Nephron progenitor cell (in vitro differentiated cells): ENCODE data around the gene CSPG4.
"Not testable (repeated sequence)": the region's sequence is repeated elsewhere in the genome, so short reads cannot be mapped to it uniquely, and the experiment has no call there.

Experiments used
- DNase-seq: peaks from one replicate; pipeline ENCODE4 v3.0.0; 2021
- H3K27ac Mint-ChIP-seq: 2 replicates; pipeline ENCODE4 v1.8.0; 2021; ENCODE audit warnings: mild to moderate bottlenecking, moderate library complexity, mixed read lengths
- H3K27me3 Mint-ChIP-seq: 2 replicates; pipeline ENCODE4 v1.8.0; 2021; ENCODE audit warnings: mild to moderate bottlenecking, low read depth, mixed read lengths; ENCODE audit not compliant: poor library complexity
- H3K36me3 Mint-ChIP-seq: 2 replicates; pipeline ENCODE4 v1.8.0; 2021; ENCODE audit warnings: low read depth, mixed read lengths
- H3K4me1 Mint-ChIP-seq: 2 replicates; pipeline ENCODE4 v1.8.0; 2021; ENCODE audit warnings: mixed read lengths
- H3K4me3 Mint-ChIP-seq: 2 replicates; pipeline ENCODE4 v1.8.0; 2021; ENCODE audit warnings: mild to moderate bottlenecking, moderate library complexity, mixed read lengths
- H3K9me3 Mint-ChIP-seq: 2 replicates; pipeline ENCODE4 v1.8.0; 2021; ENCODE audit warnings: mild to moderate bottlenecking, moderate library complexity, mixed read lengths
- TF ChIP-seq, protein P1 (sequence below): fragments of 200-600 bp; sonication (generic); IDR thresholded peaks from 2 replicates; pipeline ENCODE4 v1.5.0; 2021; ENCODE audit warnings: antibody characterized with exemption

The CSPG4 gene

DNA sequence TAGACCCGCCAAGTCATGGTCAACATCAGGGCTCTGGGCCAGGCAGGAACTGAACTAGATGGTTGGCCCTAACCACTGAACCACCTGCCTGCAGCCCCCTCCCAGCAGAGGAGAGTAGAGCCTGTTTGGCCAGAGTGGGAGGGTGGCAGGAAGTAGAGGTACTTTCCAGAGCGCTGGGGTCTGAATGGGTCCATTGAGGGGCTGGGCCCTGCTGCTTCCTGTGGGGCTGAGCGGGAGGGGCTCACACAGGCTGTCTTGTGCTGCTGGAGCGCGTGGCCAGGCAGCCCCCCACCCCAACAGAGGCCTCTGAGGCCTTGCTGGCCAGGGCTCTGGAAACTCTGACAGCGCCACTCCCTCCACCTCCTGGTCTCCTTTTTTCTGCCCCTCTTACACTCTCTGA is 17.4 kb downstream of the CSPG4 start:
- H3K27me3 Mint-ChIP-seq, result peaks cover 9% of the 10 kb centered on the region
- H3K4me1 Mint-ChIP-seq, result peaks cover 60% of the 10 kb centered on the region

DNA sequence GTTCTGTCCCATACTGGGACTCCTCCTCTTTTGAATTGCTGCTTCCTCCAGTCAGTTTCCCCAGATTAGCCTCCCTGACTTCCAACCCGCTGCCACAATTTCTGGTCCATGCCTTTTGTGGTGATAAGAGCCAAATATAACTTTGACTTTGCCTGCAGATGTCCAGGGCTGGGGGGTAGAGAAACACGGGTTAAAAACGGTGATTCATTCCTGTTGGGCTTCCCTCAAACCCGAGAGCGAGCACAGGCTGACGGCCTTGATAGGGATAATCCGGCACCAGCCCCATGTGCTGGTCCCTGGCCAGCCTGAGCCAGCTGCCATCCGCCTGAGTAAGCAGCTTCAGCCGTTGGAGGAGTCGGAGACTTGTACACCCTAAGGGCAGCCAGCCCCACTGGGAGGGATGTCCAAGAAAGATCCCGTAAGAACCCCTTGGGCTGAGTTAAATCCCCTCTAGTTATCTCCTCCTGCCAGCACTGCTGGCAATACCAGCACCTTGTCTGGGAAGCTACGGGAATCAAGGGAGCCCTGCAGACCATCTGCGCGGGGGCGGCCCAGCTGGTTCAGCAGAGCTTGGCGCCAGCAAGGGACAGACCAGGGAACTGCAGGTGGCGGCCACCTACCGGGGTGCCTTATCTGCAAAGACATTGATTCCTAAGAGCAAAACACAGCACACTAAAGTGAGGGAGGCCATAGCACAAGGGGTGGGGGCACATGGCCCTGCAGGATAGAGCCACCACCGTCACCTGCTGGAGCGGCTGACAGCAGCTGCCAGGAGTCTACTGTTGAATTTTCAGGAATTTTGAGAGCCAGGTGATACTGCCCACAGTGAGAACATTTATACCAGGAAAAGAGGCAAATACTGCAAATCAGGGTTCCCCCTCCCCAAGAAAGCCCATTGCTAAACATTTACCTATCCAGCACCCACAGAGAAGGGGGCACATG is 18.1 kb downstream of the CSPG4 start:
- Mint-ChIP-seq H3K9me3 (no peaks in the 10 kb centered on the region), H3K27me3 (peaks cover 9% of the 10 kb centered on the region), H3K36me3 (no peaks in the 10 kb centered on the region), H3K4me1 (peaks cover 55% of the 10 kb centered on the region), H3K4me3 (peak overlapping the region; percentile 40), H3K27ac (no peak overlapping the region)
- TF ChIP-seq, protein P1, sequence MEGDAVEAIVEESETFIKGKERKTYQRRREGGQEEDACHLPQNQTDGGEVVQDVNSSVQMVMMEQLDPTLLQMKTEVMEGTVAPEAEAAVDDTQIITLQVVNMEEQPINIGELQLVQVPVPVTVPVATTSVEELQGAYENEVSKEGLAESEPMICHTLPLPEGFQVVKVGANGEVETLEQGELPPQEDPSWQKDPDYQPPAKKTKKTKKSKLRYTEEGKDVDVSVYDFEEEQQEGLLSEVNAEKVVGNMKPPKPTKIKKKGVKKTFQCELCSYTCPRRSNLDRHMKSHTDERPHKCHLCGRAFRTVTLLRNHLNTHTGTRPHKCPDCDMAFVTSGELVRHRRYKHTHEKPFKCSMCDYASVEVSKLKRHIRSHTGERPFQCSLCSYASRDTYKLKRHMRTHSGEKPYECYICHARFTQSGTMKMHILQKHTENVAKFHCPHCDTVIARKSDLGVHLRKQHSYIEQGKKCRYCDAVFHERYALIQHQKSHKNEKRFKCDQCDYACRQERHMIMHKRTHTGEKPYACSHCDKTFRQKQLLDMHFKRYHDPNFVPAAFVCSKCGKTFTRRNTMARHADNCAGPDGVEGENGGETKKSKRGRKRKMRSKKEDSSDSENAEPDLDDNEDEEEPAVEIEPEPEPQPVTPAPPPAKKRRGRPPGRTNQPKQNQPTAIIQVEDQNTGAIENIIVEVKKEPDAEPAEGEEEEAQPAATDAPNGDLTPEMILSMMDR, result peak; percentile 46
- DNase-seq, result peak; percentile 61

More for the DNA sequence above, 17.4 kb downstream of the CSPG4 start:
- Mint-ChIP-seq H3K9me3 (no peaks in the 10 kb centered on the region), H3K36me3 (no peaks in the 10 kb centered on the region), H3K4me3 (no peak overlapping the region), H3K27ac (no peak overlapping the region)
- TF ChIP-seq, protein P1, result no peak
- no peak for DNase-seq

DNA sequence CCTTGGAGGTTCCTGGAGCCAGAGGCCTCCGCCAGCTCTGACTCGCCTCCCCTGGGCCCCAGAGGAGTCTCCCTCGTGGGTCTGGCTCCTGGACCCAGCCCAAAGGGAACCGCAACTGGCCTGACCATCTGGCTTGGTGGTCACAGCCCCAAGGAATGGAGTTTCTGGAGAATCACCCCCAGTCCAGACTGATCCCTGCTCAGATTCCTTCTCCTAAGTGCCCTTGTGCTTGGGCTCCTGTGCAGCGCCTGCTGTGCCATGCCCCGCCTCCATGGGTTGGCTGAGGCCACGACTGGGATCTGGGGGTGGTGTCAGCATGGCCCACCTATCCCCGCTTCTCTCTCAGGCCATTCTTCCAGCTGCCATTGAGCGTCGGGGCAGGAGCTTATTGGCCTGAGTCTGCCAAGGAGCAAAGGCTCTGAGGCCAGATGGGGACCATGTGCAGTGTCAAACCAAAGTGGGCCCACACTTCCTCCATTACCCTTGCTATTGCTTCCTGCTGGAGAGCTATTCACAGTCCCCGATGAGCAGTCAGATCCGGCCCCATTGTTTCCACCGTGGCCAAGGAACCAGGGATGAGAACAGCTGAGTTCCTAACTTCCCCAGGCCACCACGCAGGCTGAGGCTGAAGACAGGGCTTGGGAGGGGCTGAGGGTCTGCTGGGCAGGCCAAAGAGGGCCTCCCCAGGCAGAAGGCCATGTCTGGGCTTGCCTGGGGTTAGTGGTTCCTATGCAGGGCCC is 19.0 kb downstream of the CSPG4 start:
- H3K9me3 Mint-ChIP-seq, result no peaks in the 10 kb centered on the region
- TF ChIP-seq, protein P1, result no peak
- peaks cover 48% of the 10 kb centered on the region for H3K4me1 Mint-ChIP-seq
- H3K27me3 Mint-ChIP-seq, result peaks cover 9% of the 10 kb centered on the region
- H3K27ac Mint-ChIP-seq, result no peak overlapping the region
- no peaks in the 10 kb centered on the region for H3K36me3 Mint-ChIP-seq
- no peak for DNase-seq
- no peak overlapping the region for H3K4me3 Mint-ChIP-seq

DNA sequence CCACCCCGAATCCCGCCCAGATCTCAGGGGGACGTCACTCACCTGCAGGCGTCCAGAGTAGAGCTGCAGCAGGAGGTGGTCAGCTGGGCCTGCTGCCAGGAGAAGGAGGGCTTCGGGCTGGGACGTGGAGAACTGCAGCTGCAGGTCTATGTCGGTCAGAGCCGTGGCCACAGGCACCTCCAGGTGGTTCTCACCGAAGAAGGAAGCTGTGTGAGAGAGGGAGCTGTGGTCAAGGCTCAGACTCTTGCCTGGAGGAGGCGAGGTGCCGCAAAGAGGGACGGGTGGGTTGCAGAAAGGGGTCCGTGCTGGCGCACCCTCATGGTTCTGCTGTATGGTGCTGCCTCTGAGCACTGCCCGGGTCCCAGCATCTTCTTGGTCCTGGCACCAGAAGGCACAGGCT is 19.6 kb downstream of the CSPG4 start:
- peaks cover 48% of the 10 kb centered on the region for H3K4me1 Mint-ChIP-seq
- not testable (repeated sequence) for DNase-seq, H3K36me3 Mint-ChIP-seq, H3K27me3 Mint-ChIP-seq, H3K9me3 Mint-ChIP-seq, H3K27ac Mint-ChIP-seq, H3K4me3 Mint-ChIP-seq

DNA sequence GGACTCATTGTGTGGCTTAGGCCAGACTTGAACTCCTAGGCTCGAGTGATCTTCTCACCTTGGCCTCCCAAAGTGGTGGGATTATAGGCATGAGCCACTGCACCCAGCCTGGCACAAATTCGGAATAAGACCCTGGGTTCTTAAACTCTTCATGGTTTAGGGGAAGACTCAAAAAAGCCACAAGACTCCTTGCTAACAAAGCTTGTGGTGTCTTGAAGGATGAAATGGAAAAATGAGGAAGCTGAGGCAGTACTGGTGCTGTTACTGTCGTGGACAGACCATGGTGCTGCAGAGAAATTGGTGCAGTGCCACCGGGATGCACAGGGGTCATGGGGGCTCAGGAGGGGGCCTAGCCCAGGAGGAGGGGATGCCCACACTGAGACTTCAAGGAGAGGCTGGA is 20.3 kb downstream of the CSPG4 start:
- not testable (repeated sequence) for H3K36me3 Mint-ChIP-seq, DNase-seq, H3K9me3 Mint-ChIP-seq, H3K27me3 Mint-ChIP-seq, H3K4me3 Mint-ChIP-seq
- Mint-ChIP-seq H3K27ac (peak overlapping the region; percentile 90), H3K4me1 (peaks cover 41% of the 10 kb centered on the region)

DNA sequence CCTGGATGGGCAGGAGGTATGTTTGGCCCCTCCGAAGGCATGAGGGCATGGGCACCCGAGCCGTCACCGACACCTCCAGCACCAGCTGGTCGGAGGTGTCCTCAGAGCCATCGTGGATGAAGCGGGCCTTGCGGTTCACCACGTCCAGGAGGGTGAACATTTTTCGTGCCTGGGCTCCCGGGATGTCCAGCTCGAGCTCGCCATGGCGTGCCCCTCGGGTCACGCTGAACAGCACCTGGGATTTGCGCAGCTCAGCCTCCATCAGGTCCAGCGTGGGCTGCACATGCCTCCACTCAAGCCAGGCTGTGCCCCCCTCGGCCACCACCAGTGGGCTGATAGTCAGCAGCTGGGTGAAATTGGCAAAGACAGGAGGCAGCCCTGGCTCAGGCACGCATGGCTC is 23.2 kb downstream of the CSPG4 start:
- H3K9me3 Mint-ChIP-seq, DNase-seq, H3K36me3 Mint-ChIP-seq, H3K27me3 Mint-ChIP-seq, H3K27ac Mint-ChIP-seq, H3K4me3 Mint-ChIP-seq: not testable (repeated sequence)
- H3K4me1 Mint-ChIP-seq, result peaks cover 21% of the 10 kb centered on the region

DNA sequence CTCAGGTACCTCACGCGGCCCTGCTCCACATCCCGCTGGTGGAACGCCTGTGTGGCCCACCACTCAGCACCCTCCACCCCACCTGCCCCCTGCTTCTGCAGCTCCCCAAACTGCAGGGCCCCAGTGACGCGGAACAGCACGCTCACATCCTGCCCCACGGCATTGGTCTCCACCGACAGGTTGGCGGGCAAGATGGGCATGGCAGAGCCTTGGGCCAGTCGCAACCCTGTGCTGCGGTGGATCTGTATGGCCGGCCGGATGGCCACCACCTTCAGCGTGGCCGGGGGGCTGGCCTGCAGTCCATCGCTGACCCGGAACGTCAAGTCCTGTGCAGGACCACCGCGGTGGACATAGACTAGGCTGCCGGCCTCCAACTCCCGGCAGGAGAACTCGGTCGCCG is 23.8 kb downstream of the CSPG4 start:
- no peaks in the 10 kb centered on the region for H3K9me3 Mint-ChIP-seq
- H3K27ac Mint-ChIP-seq, result no peak overlapping the region
- DNase-seq, result no peak

More for the DNA sequence above, 23.8 kb downstream of the CSPG4 start:
- H3K27me3 Mint-ChIP-seq, result no peaks in the 10 kb centered on the region
- peaks cover 8% of the 10 kb centered on the region for H3K36me3 Mint-ChIP-seq
- TF ChIP-seq, protein P1, result no peak
- H3K4me1 Mint-ChIP-seq, result peaks cover 17% of the 10 kb centered on the region
- no peak overlapping the region for H3K4me3 Mint-ChIP-seq
